Psoas muscle (tissue), 8 donors: ENCODE data around the gene TBC1D7. TPM values are rescaled to one million over a fixed set of nuclear protein-coding genes. Genes with fewer than 3 reads are reported as not detected.

ENCODE experiments used
- ATAC-seq, 4 donors: fragments of 200-7000 bp; cut with Tn5 transposase; one replicate each; pipeline ENCODE4 v1.9.1; 2020; ENCODE audit warnings: moderate library complexity in 3 of 4, mild to moderate bottlenecking in 2 of 4
- DNase-seq, 2 donors: peaks; one replicate each; pipeline ENCODE4 v3.0.0-alpha.2; 2020
- H3K27ac ChIP-seq: fragments of 200-600 bp; one replicate; pipeline ENCODE4 v1.8.0; 2022
- H3K27me3 ChIP-seq, 3 donors: fragments of 200-600 bp in 1 of 3; one replicate each; pipeline versions ENCODE4 v1.6.1 to v1.8.0; 2013 to 2022; ENCODE audit warnings: low read length in 2 of 3, mild to moderate bottlenecking in 2 of 3, moderate library complexity in 1 of 3; ENCODE audit not compliant: insufficient read depth in 3 of 3
- H3K36me3 ChIP-seq, 2 donors: fragments of 200-600 bp in 1 of 2; one replicate each; pipeline versions ENCODE4 v1.6.1 to v1.8.0; 2013 to 2022; ENCODE audit warnings: low read depth in 1 of 2, mild to moderate bottlenecking in 1 of 2, moderate library complexity in 1 of 2; ENCODE audit not compliant: insufficient read depth in 1 of 2
- H3K4me1 ChIP-seq: fragments of 200-600 bp; one replicate; pipeline ENCODE4 v1.8.0; 2022
- H3K4me3 ChIP-seq: fragments of 200-600 bp; one replicate; pipeline ENCODE4 v1.8.0; 2022; ENCODE audit warnings: mild to moderate bottlenecking
- H3K9me3 ChIP-seq: fragments of 200-600 bp; one replicate; pipeline ENCODE4 v1.8.0; 2022
- WGBS, 3 donors: extraction: QIAGEN DNeasy Blood & Tissue Kit; methylation state at CpG; one replicate each; pipeline versions ENCODE4 v1.1.6 to v1.1.7; 2013; 5-methylcytosine and 5-hydroxymethylcytosine counted together
- intact Hi-C, 2 donors: fragments of 100-400 bp; cut with DNase I; formaldehyde crosslinking; loops; one replicate each; pipeline versions ENCODE4 v1.11.0 to v1.14.2; 2022
- polyA plus RNA-seq, 3 donors: library from polyadenylated mRNA; stranded (reverse); fragments of 200-250 nt; gene quantifications; one replicate each; pipeline ENCODE4 v1.2.3, GENCODE V29; 2013
- total RNA-seq, 4 donors: library from RNA; stranded (reverse); fragmentation: NEBNext Ultra II Directional in 2 of 4; extraction: Animal tissue kit (Norgen Biotek cat#: 25700) in 2 of 4; gene quantifications; one replicate each; pipeline versions ENCODE4 v1.2.1 to v1.2.4, GENCODE V29; 2021 to 2023
- TF ChIP-seq, protein P1 (sequence below): fragments of 200-600 bp; IDR thresholded peaks from one replicate; pipeline ENCODE4 v1.8.0; 2022; ENCODE audit warnings: antibody characterized with exemption
- donor health status: healthy with polysubstance abuse.
- donor health status: DM: no; HTN: no; CAD: no; lungs with moderate emphysema.
- donor health status: Bipolar disorder and iron deficiency.
- donor health status: healthy.
- donor health status: DM: yes; HTN: yes; CAD: no.
- donor health status: DM: no; HTN: no; CAD: no.
- donor health status: DM: no; HTN: no; CAD: no.
- donor health status: DM: yes; HTN: yes; CAD: no.

The TBC1D7 gene
- total and polyA plus RNA-seq, 7 donors: 9.4 to 19.4 (median 12.0) TPM

DNA sequence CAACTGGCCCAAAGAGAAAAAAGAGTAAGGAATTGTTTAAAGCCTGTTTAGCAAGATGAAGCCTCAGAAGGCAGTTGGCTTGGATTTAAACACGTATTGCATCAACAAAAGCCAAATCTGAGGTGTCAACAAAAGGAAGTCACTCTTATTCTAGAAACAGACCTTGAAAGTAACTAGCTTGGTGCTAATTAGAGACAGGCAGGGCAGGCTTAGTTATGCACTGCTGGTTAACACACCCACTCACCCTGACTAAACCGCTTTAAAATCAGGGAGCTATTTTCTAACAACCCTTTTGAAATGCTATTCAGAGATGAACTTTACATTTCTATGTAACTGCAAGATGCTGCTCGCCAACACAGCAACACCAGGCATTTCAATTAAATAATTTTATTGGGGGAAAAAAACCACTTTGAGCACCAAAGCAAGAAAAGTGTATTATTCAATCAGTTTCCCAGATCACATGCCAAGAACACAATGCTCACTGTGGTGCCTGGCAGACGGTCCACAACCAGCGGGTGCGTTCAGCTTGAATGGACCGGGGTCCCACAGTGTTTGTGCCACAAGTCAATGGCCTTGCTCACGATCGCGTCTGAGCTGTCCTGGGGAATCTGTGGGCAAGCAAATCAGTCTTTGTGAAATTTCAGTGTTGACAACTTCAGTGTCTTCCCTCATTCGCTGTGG, 23.6 kb downstream of the TBC1D7 start:
- Histone ChIP-seq H3K4me1 (peaks cover 28% of the 10 kb centered on the region), H3K9me3 (no peaks in the 10 kb centered on the region), H3K4me3 (no peak overlapping the region), H3K27ac (no peak overlapping the region), H3K27me3 (no peaks in the 10 kb centered on the region), H3K36me3 (peaks cover 0 to 42% of the 10 kb centered on the region in 2 donors)
- intact Hi-C loops: no loop called here
- WGBS, 3 donors: 90 to 95% (median 94%) methylated on average over 11 of the region's 11 CpGs
- TF ChIP-seq, protein P1, sequence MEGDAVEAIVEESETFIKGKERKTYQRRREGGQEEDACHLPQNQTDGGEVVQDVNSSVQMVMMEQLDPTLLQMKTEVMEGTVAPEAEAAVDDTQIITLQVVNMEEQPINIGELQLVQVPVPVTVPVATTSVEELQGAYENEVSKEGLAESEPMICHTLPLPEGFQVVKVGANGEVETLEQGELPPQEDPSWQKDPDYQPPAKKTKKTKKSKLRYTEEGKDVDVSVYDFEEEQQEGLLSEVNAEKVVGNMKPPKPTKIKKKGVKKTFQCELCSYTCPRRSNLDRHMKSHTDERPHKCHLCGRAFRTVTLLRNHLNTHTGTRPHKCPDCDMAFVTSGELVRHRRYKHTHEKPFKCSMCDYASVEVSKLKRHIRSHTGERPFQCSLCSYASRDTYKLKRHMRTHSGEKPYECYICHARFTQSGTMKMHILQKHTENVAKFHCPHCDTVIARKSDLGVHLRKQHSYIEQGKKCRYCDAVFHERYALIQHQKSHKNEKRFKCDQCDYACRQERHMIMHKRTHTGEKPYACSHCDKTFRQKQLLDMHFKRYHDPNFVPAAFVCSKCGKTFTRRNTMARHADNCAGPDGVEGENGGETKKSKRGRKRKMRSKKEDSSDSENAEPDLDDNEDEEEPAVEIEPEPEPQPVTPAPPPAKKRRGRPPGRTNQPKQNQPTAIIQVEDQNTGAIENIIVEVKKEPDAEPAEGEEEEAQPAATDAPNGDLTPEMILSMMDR: no peak
- no peak for DNase-seq
- ATAC-seq: no peak

DNA sequence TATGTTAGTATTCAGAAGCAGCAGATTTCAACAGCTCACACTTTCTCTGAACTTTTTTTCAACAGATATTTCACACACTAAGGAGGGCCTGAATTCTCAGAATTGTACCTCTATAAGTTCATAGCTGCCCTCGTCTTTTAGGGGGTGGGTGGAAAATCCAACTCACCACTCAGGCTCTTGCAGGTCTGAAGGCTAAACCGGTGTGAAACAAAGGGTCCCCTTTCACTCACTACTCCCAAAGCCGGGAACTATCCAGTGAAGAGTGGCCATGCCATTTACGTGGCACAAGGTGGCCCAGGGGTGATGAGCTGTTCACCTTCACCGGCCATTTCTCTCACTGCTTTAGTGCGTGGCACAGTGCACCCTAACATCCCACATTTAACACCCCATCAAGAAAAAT, 24.2 kb downstream of the TBC1D7 start:
- H3K27ac ChIP-seq: peak overlapping the region; percentile 34
- DNase-seq: no peak
- H3K4me3 ChIP-seq: peak overlapping the region; percentile 24
- intact Hi-C loops: no loop called here
- WGBS, 3 donors: 67 to 85% (median 72%) methylated on average over 6 of the region's 6 CpGs
- H3K27me3 ChIP-seq: no peaks in the 10 kb centered on the region
- peaks cover 28% of the 10 kb centered on the region for H3K4me1 ChIP-seq
- H3K36me3 ChIP-seq: peaks cover 0 to 36% of the 10 kb centered on the region in 2 donors
- no peaks in the 10 kb centered on the region for H3K9me3 ChIP-seq
- ATAC-seq: no peak
- TF ChIP-seq, protein P1: no peak

DNA sequence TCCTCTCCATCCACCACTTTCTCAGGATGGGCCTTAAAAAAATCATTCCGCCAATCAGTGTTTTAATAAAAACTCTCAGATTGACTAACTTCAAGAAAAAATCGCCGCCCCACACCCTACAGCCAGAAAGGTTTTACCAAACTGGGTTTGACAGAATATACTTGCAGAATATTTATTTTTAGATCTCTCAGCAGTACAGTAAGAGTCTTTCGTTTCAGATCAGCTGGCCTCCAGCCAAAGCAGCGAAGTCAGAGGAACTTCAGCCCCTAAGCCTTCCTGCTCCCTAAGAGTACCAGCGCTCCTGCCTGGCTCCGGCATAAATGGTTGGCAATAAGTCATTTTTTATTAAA, 24.7 kb downstream of the TBC1D7 start:
- DNase-seq: peak; percentile 70 to 89
- peak overlapping the region; percentile 34 for H3K27ac ChIP-seq
- 27 to 40% (median 30%) methylated on average over 7 of the region's 7 CpGs for WGBS, 3 donors
- H3K9me3 ChIP-seq: no peaks in the 10 kb centered on the region
- peak; percentile 67 to 89 (median 76) for ATAC-seq
- H3K4me1 ChIP-seq: peaks cover 26% of the 10 kb centered on the region
- no peaks in the 10 kb centered on the region for H3K27me3 ChIP-seq
- H3K36me3 ChIP-seq: peaks cover 0 to 35% of the 10 kb centered on the region in 2 donors
- H3K4me3 ChIP-seq: peak overlapping the region; percentile 24
- intact Hi-C loops: no loop called here
- TF ChIP-seq, protein P1: no peak

DNA sequence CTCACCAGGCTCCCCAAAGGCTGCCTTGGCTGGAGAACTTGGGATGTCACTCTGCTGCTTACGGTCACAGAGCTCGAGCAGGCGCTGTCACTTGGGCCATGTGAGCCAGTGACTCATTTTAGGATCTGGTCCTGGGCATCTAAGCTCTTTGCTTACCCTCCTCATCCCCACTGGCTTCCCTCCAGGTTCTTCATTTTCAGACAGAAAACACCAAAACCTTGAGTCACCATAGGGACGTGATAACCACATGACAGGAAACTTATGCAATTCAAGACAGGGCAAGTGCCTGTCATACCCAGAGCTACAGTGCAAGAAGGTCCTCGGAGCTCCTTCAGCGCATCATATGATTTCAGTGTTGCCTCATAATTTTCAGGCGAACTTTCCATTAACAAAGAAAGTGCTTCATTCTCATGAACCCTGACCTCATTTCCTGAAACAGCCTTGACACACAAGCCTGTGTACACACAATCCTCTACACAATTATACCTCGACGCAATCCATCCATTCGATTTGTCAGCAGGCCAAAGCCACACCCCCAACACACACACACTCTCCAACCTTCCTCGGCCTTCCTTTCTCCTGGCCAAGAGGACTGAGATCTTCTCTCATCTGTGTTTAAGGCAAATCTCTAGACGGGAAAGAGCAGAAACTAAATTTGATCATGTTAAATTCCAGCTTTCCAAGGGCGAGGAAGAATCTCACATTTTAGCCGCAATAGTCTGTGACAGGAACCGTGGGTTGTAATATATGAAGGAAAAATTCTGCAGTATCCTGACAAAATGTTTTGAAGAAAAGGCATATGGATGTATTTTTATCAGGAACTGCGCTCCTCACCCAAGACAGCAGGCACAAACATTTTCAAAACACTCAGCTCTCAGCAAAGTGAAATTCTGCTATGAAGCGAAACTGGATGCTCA, 25.3 kb downstream of the TBC1D7 start:
- DNase-seq (peak; percentile 51 to 69), ATAC-seq (peak; percentile 53 to 81 (median 72))
- Histone ChIP-seq H3K36me3 (peaks cover 0 to 39% of the 10 kb centered on the region in 2 donors), H3K9me3 (no peaks in the 10 kb centered on the region), H3K27ac (peak overlapping the region; percentile 46), H3K27me3 (no peaks in the 10 kb centered on the region), H3K4me3 (peak overlapping the region; percentile 24), H3K4me1 (peaks cover 20% of the 10 kb centered on the region)
- 61 to 68% (median 63%) methylated on average over 17 of the region's 17 CpGs for WGBS, 3 donors
- intact Hi-C loops: no loop called here
- TF ChIP-seq, protein P1: no peak
